ENCODE measurements around the gene PLA2G12A. TPM values are rescaled to one million over a fixed set of nuclear protein-coding genes. Genes with fewer than 3 reads are reported as not detected.
A peak's percentile ranks its signal among the peaks of the same experiment; 100 is the strongest.

The PLA2G12A gene
- 49.7 to 53.8 TPM (median 51.0 TPM) in 3 replicates for total RNA-seq

DNA sequence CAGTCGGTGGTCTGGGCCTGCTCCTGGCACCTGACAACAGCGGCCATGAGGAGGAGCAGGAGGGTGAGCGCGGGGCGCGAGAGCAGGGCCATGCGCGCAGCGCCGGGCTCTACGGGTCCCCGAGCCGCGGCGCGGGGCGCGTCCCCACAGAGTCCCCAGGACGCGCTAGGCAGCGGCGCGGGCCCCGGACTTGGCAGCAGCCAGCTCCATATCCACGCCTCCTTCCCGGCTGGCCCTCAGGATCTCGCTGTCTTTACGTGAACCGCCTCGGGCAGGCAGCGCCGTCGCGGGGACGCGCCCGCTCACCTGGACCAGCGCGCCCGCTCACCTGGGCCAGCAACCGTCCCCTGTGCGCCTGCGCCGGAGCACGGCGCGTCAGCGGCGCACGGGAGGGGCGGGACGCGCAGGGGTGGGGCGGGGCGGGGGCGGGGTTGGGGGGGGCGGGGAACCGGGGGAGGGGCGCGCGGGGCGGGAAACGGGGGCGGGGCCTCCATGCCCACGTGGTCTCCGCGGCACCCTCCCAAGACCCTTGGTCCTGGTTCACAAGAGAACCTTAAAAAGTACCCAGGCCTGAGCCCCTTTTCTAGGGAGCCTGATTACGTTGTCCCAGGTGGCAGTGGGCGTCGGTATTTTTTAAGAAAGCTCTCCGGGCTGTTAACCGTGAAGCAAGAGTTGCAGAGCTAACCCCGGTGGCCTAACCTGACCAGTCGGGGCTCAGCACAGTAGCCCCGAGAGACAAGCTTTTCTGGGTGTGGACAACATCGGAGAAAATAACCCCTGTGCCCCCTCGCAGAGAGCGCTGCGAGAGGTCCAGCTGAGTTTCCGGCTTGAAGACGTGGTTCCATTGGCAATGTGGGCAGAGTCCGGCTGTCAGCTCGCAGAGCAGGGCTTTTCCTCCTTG lies at the start of gene PLA2G12A:
Gene PLA2G12A (minus strand): TSS at position 353 of the 901 bp plus-strand sequence. CDS start 261 bp downstream, at position 92.
- peak within 1 kb of the TSS; percentile 90 for H3K4me3 Mint-ChIP-seq
- H3K9me3 Mint-ChIP-seq: no peaks in the 10 kb centered on the region
- peak; percentile 71 to 86 for DNase-seq (ENCODE audit: low spot score in 2 of 2, unreplicated experiment in 2 of 2)

DNA sequence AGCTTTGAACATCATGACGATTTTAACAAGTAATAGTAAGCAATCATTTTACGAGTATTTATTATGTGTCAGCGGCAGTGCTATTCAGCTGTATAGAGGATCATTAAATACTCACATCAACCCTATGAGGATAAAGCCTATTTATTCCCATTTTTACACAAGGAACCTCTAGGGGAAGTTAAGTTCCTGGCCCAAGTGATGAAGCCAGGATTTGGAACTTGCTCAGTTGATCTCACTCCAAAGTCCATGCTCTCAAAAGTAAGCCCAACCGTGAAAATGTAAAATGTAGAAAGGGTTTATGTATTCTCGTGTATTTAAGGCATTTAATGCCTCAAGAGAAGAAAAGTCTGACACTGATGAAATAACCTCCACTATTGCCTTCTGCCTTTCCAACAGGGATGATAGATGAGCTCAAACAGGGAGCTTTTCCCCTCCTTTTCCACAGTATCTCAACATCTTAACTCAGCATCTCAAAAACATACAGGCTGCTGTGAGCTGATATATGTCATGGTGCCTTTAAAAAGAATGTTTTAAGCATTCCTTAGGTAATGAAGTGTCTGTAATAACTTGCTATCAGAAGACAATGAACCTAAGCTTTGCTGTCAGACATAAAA lies 35.0 kb upstream of the PLA2G12A start:
- peak overlapping the region; percentile 73 for H3K27ac Mint-ChIP-seq
- H3K4me3 Mint-ChIP-seq: no peak overlapping the region
- DNase-seq (ENCODE audit: low spot score in 2 of 2, unreplicated experiment in 2 of 2): no peak
- H3K36me3 Mint-ChIP-seq: peaks cover 46% of the 10 kb centered on the region
- TF ChIP-seq, protein P1, sequence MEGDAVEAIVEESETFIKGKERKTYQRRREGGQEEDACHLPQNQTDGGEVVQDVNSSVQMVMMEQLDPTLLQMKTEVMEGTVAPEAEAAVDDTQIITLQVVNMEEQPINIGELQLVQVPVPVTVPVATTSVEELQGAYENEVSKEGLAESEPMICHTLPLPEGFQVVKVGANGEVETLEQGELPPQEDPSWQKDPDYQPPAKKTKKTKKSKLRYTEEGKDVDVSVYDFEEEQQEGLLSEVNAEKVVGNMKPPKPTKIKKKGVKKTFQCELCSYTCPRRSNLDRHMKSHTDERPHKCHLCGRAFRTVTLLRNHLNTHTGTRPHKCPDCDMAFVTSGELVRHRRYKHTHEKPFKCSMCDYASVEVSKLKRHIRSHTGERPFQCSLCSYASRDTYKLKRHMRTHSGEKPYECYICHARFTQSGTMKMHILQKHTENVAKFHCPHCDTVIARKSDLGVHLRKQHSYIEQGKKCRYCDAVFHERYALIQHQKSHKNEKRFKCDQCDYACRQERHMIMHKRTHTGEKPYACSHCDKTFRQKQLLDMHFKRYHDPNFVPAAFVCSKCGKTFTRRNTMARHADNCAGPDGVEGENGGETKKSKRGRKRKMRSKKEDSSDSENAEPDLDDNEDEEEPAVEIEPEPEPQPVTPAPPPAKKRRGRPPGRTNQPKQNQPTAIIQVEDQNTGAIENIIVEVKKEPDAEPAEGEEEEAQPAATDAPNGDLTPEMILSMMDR (IDR thresholded peaks at IDR 0.05; ENCODE audit: unreplicated experiment): no peak
- H3K9me3 Mint-ChIP-seq: no peaks in the 10 kb centered on the region
- H3K27me3 Mint-ChIP-seq (ENCODE audit: low read depth): no peaks in the 10 kb centered on the region
- peaks cover 16% of the 10 kb centered on the region for H3K4me1 Mint-ChIP-seq

More for the DNA sequence above, at the start of gene PLA2G12A:
- peaks cover 18% of the 10 kb centered on the region for H3K36me3 Mint-ChIP-seq
- TF ChIP-seq, protein P1 (IDR thresholded peaks at IDR 0.05; ENCODE audit: unreplicated experiment): no peak
- H3K27me3 Mint-ChIP-seq (ENCODE audit: low read depth): no peaks in the 10 kb centered on the region
- H3K27ac Mint-ChIP-seq: peak within 1 kb of the TSS; percentile 97
- H3K4me1 Mint-ChIP-seq: peaks cover 27% of the 10 kb centered on the region

GRCh38 chr4:109764376-109764775 lies 34.5 kb upstream of the PLA2G12A start:
- Mint-ChIP-seq H3K36me3 (peaks cover 46% of the 10 kb centered on the region), H3K9me3 (no peaks in the 10 kb centered on the region), H3K27me3 (ENCODE audit: low read depth) (no peaks in the 10 kb centered on the region), H3K4me3 (no peak overlapping the region), H3K4me1 (peaks cover 16% of the 10 kb centered on the region), H3K27ac (peak overlapping the region; percentile 73)
- TF ChIP-seq, protein P1 (IDR thresholded peaks at IDR 0.05; ENCODE audit: unreplicated experiment): no peak
- DNase-seq (ENCODE audit: low spot score in 2 of 2, unreplicated experiment in 2 of 2): no peak

DNA sequence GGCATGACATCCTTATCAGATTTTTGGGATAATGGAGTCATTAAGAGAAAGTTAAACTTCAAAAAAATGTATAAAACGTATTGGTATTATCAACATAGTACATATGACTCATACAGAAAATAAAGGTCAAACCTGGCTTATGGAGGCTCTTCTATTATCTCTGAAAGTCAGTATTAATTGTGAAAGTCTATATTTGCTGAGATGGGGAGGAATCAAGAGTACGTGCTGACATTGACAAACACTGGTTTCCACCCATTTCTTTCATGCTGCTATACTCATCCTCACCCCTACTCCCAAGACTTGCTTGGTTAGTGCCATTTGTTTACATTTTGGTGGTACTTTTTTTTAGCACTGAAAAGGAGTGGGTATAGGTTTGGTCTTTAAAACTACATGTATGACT lies 30.8 kb upstream of the PLA2G12A start:
- TF ChIP-seq, protein P1 (IDR thresholded peaks at IDR 0.05; ENCODE audit: unreplicated experiment): no peak
- Mint-ChIP-seq H3K4me3 (no peak overlapping the region), H3K27ac (no peak overlapping the region), H3K27me3 (ENCODE audit: low read depth) (no peaks in the 10 kb centered on the region), H3K9me3 (no peaks in the 10 kb centered on the region), H3K36me3 (peaks cover 49% of the 10 kb centered on the region), H3K4me1 (peaks cover 10% of the 10 kb centered on the region)
- no peak for DNase-seq (ENCODE audit: low spot score in 2 of 2, unreplicated experiment in 2 of 2)

GRCh38 chr4:109755656-109756055 lies 25.8 kb upstream of the PLA2G12A start:
- H3K27ac Mint-ChIP-seq: no peak overlapping the region
- TF ChIP-seq, protein P1 (IDR thresholded peaks at IDR 0.05; ENCODE audit: unreplicated experiment): no peak
- no peak for DNase-seq (ENCODE audit: low spot score in 2 of 2, unreplicated experiment in 2 of 2)
- no peaks in the 10 kb centered on the region for H3K27me3 Mint-ChIP-seq (ENCODE audit: low read depth)
- H3K4me1 Mint-ChIP-seq: no peaks in the 10 kb centered on the region
- H3K36me3 Mint-ChIP-seq: peaks cover 49% of the 10 kb centered on the region
- H3K4me3 Mint-ChIP-seq: no peak overlapping the region
- no peaks in the 10 kb centered on the region for H3K9me3 Mint-ChIP-seq

Data from mesothelial cell of epicardium (in vitro differentiated cells).